ENCODE measurements around the gene SKAP2.

Gene SKAP2

GRCh38 chr7:26690135-26690805 lies 174.1 kb downstream of the SKAP2 start:
- no peak for DNase-seq

DNA sequence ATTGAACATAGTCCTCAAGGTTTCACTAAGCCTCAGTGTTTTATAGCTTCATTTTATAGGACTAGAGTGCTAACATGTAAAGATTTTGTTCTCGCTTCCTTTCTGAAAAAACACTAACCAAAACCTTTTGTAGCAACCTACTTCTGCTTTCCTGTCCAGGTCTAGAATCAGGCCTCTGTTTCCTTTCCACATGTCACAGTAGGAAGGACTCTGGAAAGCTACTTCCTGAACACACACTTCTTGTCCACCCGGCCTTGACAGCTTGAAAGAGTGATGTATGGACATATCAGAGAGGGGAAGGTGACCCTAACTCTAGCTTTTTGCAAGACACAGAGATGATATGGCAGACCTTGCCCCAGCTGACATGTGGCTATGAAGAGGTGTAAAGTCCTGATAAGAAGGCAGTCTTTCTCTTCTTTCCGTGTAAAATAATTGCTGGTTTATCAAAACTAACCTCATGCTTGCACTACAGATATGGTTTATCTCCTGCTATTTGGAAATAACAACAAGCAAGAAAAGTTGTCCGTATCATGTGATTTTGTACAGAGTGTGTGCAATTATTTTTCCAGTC lies 175.4 kb downstream of the SKAP2 start:
- no peak for DNase-seq

- DNase-seq = no peak
These were observed 176.0 kb downstream of the SKAP2 start for GRCh38 chr7:26688388-26688787.

- DNase-seq = no peak
These were observed 177.4 kb downstream of the SKAP2 start for GRCh38 chr7:26687032-26687431.

- DNase-seq = peak; percentile 20
These were observed 177.9 kb downstream of the SKAP2 start for GRCh38 chr7:26686448-26686981.

- no peak for DNase-seq
These were observed 178.8 kb downstream of the SKAP2 start for GRCh38 chr7:26685606-26686005.

DNA sequence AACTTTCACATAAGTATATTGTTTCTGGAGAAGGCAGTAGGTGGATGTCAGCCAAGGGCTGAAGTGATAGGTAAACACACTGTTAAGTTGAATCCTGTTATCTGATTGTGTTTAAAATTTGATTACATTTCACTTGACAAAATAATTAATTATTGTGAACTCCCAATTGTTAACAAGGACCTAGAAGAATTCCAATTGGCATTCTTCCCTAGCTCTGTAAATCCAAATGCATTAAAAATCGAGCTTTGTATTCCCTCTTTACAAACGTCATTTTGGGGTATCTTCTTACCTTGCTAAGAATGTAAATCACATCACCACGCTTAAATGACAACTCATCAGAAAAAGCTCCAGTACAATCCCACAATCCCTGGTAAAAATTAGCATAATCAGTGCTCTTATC lies 179.9 kb downstream of the SKAP2 start:
- no peak for DNase-seq

GRCh38 chr7:26683277-26683676 lies 181.1 kb downstream of the SKAP2 start:
- DNase-seq = no peak

DNA sequence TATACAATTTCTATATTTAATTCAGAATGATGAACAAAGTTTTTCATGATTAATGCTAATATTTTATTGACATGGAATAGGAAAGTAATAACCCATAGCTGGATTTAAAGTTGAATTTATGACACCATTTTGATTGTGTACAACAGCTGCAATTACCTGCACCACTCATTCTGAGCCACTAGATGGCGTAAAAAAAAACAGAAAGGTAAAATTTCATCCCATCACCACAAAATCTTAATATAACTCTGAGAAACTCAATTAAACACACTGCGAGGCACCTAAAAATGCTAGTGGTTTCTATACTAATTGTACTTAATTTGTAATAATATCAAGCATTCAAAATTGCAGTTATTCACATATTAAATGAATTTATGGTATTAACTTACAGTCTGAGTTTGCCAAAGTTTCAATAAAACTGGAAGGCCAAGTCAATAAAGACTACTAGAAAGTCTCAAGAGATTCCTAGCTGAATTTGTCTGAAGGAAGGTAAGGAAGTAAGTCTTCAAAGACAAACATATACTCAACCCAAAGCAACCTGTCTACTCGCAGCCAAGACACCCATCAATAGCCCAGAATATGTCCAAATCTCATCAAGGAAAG lies 182.5 kb downstream of the SKAP2 start:
- peak; percentile 43 for DNase-seq

GRCh38 chr7:26680587-26680986 lies 183.8 kb downstream of the SKAP2 start:
- DNase-seq = no peak

- DNase-seq = no peak
These were observed 189.1 kb downstream of the SKAP2 start for GRCh38 chr7:26675143-26675887.

DNA sequence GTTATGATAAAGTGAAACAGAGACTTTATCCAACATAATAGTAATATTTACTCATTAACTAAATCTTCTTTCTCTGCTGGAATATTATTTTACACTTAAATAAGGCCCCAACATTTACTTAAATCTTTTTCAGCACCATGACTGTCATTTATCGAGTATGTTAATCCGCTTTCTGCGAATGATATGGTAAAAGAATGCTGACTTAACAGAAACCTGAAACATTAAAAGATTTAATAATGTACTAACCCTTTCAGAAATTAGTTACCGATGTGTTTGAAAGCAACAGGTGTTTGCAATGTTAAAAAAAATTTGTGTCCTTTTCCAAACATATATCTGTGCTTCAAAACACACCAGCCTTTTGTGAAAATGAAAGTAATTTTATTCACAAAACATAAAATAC lies 190.5 kb downstream of the SKAP2 start:
- DNase-seq = no peak

DNA sequence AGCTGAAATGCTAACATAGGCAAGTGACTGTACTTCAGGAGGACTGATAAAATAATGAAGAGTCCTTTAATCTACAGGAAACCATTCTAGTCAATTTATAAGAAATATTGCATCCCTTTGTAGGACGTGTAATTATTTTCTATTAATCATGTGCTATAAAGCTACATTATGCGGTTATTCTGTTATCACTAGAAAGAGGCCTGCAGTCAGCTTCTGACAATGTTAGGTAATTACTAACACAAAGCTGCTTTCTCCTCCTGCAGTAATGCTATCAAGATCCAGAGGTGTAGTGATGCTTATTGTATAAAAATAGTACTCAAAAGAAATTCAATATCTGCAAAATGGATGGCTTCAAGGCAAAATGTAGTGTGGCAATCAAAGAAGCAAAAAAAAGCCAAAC lies 191.1 kb downstream of the SKAP2 start:
- no peak for DNase-seq

GRCh38 chr7:26670841-26671240 lies 193.5 kb downstream of the SKAP2 start:
- no peak for DNase-seq

- no peak for DNase-seq
These were observed 194.1 kb downstream of the SKAP2 start for GRCh38 chr7:26670290-26670689.

GRCh38 chr7:26668821-26669220 lies 195.6 kb downstream of the SKAP2 start:
- DNase-seq = no peak

- peak; percentile 98 for DNase-seq
These were observed 196.8 kb downstream of the SKAP2 start for GRCh38 chr7:26667514-26668133.

DNA sequence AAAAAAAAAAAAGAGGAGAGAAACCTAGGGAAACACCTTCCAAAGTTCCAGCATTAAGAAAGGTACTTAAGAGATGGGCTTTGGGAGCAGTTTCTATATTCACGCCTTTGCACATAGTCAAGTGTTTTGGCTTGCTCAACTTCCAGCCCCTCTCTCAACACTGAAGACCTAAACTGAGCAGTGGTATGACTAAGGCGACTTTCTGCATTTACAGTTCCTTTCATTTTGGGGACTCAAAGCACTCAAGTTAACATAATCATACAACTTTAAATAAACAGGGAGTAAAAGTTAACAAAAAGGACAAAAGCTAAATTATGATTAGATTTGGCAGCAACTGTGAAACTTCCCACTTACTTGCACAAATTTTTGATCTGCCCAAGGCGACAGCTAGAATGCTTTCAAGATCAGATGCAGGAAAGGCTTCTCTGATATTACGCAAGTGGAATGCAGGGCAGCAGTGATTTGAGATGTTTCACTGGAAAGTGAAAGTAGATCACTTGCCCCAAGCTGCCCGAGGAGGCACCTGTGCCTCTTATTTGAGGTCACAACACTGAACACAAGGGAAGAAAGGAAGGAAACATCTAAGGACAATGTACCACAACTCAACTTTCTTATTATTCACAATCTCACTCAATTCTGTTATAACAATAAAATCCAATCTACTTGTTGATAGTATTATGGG lies 199.5 kb downstream of the SKAP2 start:
- no peak for DNase-seq

- no peak for DNase-seq
These were observed 200.1 kb downstream of the SKAP2 start for GRCh38 chr7:26664274-26664673.

DNA sequence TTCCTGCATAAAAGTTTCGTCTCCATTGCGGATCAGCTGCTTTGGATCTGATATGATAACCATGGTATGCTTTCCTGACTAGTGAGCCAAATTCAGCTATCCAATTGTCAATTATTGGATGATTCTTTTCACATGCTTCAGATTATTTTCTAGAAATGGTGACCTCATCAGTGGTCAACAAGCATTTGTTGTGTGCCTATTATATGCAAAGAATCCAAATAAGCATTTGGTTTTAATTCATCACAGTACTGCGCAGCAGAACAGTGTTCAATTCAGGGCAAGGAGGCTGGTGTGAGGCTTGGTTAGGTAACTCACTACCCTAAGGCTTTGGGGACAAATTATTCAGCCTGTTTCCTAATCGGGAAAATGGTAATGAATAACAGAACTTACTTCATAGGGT lies 200.5 kb downstream of the SKAP2 start:
- DNase-seq = no peak

- DNase-seq = no peak
These were observed 201.7 kb downstream of the SKAP2 start for GRCh38 chr7:26662646-26663045.

DNA sequence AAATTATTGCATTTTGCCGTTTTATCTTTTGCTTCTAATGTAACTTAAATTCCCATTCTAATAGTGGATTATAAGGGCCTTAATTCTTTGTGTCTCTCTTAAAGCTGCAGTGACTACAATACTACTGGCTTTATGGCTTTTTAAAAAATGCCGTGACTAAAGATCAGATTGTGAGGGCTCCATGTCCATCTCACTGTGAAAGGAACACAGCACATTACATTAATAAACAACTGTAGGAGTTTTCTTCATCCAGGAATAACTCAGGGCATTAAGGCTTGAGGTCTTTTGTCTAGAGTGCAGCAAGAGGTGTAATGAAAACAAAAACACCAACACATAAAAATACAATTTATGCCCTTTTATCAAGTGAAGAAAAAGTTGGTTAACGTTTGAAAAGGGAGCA lies 205.3 kb downstream of the SKAP2 start:
- DNase-seq = no peak

Measured in NCI-H1694 (cell line).